Measurements from ENCODE around the gene VPS13D.
A peak's percentile ranks its signal among the peaks of the same experiment; 100 is the strongest.
"Not testable (repeated sequence)": the region's sequence is repeated elsewhere in the genome, so short reads cannot be mapped to it uniquely, and the experiment has no call there.

VPS13D gene

GRCh38 chr1:12201352-12202189, 28.3 kb upstream of the VPS13D start:
- DNase-seq: no peak

- DNase-seq: no peak
These were observed 27.7 kb upstream of the VPS13D start for GRCh38 chr1:12202190-12202497.

GRCh38 chr1:12202577-12202976, 27.3 kb upstream of the VPS13D start:
- DNase-seq: no peak

- DNase-seq: no peak
These were observed 26.4 kb upstream of the VPS13D start for GRCh38 chr1:12203216-12204007.

- no peak for DNase-seq
These were observed 25.7 kb upstream of the VPS13D start for GRCh38 chr1:12204140-12204539.

GRCh38 chr1:12204754-12205658, 24.8 kb upstream of the VPS13D start:
- no peak for DNase-seq

DNA sequence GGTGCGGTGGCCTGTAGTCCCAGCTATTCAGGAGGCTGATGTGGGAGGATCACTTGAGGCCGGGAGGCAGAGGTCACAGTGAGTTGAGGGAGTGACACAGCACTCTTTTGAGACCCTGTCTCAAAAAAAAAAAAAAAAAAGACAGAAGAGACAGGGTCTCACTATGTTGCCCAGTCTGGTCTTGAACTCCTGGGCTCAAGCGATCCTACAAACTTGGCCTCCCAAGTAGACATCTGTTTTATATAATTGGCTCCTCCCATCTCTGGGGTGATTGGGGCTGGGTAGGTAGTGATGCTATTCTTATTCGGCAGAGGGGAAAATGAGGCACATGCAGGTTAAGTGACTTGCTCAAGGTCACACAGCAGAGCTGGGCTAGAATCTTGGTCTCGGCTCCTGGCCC, 23.6 kb upstream of the VPS13D start:
- DNase-seq: no peak

DNA sequence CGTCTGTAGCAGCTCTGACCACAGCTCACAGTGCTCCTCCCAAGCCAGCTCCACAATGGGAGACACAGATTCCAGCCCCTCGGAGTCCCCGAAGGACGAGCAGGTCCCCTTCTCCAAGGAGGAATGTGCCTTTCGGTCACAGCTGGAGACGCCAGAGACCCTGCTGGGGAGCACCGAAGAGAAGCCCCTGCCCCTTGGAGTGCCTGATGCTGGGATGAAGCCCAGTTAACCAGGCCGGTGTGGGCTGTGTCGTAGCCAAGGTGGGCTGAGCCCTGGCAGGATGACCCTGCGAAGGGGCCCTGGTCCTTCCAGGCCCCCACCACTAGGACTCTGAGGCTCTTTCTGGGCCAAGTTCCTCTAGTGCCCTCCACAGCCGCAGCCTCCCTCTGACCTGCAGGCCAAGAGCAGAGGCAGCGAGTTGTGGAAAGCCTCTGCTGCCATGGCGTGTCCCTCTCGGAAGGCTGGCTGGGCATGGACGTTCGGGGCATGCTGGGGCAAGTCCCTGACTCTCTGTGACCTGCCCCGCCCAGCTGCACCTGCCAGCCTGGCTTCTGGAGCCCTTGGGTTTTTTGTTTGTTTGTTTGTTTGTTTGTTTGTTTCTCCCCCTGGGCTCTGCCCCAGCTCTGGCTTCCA, 22.9 kb upstream of the VPS13D start:
- DNase-seq: no peak

DNA sequence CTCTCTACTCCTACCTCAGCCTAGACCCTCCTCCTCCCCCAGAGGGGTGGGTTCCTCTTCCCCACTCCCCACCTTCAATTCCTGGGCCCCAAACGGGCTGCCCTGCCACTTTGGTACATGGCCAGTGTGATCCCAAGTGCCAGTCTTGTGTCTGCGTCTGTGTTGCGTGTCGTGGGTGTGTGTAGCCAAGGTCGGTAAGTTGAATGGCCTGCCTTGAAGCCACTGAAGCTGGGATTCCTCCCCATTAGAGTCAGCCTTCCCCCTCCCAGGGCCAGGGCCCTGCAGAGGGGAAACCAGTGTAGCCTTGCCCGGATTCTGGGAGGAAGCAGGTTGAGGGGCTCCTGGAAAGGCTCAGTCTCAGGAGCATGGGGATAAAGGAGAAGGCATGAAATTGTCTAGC, 21.6 kb upstream of the VPS13D start:
- DNase-seq: no peak

- peak; percentile 83 for DNase-seq
These were observed 20.9 kb upstream of the VPS13D start for GRCh38 chr1:12208764-12209494.

GRCh38 chr1:12209495-12209832, 20.4 kb upstream of the VPS13D start:
- DNase-seq: no peak

GRCh38 chr1:12215118-12215961, 14.5 kb upstream of the VPS13D start:
- no peak for DNase-seq

DNA sequence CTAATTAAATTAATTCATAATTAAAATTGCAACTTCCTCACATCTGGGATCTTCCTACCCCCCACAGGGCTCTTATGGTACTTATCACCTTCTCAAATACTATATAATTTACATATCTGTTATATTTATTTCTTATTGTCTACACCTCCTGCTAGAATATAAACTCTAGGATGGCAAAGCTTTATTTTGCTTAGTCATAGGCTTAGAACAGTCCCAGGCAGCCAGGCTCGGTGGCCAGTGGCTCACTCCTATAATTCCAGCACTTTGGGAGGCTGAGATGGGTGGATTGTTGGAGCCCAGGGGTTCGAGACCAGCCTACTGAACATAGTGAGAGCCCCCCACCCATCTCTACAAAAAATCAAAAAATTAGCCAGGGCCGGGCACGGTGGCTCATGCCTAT, 10.0 kb upstream of the VPS13D start:
- no peak for DNase-seq

GRCh38 chr1:12220890-12221289, 8.9 kb upstream of the VPS13D start:
- DNase-seq: no peak

DNA sequence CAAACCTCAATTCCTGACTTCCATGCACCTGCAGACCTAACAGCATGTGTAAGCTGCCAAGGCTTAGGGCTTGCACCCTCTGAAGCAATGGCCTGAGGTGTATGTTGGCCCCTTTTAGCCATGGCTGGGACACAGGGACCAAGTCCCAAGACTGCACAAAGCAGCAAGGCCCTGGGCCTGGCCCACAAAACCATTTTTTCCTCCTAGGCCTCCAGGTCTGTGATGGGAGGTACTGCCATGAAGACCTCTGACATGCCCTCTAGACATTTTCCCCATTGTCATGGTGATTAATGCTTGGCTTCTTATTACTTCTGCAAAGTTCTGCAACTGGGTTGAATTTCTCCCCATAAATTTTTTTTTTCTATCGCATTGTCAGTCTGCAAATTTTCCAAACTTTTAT, 7.1 kb upstream of the VPS13D start:
- not testable (repeated sequence) for DNase-seq

DNA sequence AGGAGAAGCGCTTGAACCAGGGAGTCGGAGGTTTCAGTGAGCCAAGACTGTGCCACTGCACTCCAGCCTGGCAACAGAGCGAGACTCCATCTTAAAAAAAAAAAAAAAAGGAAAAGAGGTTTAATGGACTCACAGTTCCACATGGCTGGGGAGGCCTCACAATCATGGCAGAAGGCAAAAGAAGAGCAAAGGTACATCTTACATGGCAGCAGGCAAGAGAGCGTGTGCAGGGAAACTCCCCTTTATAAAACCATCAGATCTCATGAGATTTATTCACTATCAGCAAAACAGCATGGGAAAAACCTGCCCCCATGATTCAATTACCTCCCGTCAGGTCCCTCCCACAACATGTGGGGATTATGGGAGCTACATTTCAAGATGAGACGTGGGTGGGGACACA, 5.7 kb upstream of the VPS13D start:
- not testable (repeated sequence) for DNase-seq

DNA sequence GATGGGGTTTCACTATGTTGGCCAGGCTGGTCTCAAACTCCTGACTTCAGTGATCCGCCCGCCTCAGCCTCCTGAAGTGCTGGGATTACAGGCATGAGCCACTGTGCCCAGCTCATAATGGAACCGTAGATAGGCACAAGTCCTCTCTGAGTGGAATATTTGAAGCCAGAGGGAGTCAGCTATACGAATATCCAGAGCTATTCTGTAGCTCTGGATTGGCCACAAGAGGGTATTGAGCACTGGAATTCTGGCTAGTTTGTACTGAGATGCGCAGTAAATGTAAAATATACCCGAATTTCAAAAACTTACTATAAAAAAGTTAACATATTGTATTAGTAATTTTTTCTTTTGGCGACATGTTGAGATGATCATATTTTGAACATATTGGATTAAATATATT, 851 bp upstream of the VPS13D start:
- no peak for DNase-seq

DNA sequence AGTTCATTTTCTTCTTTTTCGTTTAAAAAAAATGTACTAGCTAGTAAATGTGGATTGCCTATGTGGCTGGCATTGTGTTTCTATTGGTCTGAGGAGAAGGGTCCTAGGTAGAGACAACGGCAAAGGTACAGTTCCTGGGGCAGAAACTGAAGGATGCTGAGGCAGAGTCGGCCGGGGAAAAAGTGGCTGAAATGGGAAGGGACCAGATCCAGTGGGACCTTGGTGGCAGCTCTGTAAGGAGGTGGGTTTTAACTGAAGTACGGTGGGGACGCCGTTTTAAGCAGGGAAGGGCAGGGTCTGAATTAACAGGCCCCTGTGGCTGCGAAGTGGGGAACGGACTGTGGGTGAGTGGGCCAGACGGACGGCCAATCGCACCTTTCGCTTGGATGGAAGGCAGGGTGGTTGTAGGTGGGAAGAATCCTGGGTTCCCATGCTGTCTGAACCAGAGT, 420 bp upstream of the VPS13D start:
- DNase-seq: no peak

- DNase-seq: peak; percentile 33
These were observed 882 bp downstream of the VPS13D start for GRCh38 chr1:12230549-12231275.

DNA sequence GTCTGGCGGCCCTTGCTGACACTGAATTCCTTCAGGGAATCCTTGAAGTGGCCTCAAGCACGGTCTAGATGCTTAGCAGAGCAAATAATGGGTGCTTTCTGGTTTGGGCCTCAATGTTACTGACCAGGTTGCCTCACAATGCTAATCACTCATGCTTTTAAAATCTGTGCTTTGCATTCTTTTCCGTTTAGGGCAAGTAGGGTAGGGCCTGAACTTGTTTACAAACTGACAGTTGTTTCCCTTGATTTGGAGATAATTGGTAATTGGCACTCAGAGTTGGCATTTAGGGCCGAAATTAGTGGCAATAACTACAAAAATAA, 1.4 kb downstream of the VPS13D start:
- no peak for DNase-seq

DNA sequence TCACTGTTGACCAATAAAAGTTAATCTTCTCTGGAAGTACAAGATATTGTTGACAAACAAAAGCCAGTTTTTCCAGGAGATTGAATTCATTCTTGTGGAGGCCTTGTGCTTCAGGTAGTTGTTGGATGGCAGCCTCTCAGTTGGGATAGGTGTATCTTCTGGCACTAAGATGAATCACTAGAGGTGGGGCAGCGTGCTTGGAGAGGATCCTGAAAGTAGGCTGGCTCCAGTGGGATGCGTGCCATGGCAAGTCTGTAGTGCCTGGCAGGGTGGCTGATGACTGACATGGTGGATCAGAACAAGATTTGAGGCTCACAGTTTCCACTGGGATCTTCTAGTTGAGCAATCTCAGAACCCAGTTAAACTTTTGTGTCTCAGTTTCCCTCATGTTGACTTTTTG, 2.4 kb downstream of the VPS13D start:
- no peak for DNase-seq

Measured in RPMI8226 (cell line).